Ramos (cell line): ENCODE data around the gene PTBP3.

Experiments used
- in situ Hi-C: fragments of 300-500 bp; cut with MboI; formaldehyde crosslinking; loops from one replicate; pipeline ENCODE4 v1.14.3; 2022; ENCODE audit warnings: low sequenced_read_pairs; ENCODE audit not compliant: unreplicated experiment

PTBP3 gene

GRCh38 chr9:112174965-112175795 is 158.2 kb downstream of the PTBP3 start, which contains the start of gene SUSD1:
Gene SUSD1 (minus strand): TSS chr9:112175297. CDS start chr9:112175235, 62 bp downstream.
- in situ Hi-C loops = no loop called here

DNA sequence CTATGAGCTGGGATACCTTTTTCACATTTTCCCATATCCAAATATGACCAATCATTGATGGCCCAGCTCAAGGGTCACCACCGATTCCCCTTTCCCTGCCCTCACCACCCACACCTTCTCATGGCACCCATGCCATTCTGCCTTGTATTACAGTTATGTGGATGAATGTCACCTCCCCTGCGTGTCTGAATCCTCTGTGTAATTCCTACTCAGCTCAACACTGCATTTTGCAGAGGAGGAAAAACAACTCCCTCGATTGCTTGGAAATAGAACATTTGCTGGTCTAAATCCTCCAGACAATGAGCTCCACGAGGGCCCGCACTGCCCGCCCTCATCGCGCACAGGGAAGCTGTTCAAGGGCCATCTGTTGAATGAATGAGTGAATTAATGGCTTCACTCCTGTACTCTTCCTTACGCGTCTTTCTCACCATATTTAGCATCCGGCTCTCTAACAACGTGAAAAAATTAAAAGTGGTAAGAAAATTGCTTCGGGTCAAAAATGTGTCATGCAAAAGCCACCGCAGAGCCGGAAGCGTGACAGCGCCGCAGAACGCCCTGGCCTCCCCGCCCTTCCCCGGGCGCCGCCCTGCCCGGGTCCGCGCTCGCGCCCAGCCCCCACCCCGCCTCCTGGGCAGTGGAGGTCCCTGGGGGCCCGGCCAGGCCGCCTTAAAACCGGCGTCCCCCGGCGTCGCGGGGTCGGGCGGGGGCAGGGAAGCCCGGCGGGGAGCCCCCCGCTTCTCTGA is 159.0 kb downstream of the PTBP3 start:
- in situ Hi-C loops = no loop called here

GRCh38 chr9:112173489-112174221 is 159.8 kb downstream of the PTBP3 start:
- in situ Hi-C loops = no loop called here

- in situ Hi-C loops = no loop called here
Observed at GRCh38 chr9:112170968-112171367, 162.5 kb downstream of the PTBP3 start.

DNA sequence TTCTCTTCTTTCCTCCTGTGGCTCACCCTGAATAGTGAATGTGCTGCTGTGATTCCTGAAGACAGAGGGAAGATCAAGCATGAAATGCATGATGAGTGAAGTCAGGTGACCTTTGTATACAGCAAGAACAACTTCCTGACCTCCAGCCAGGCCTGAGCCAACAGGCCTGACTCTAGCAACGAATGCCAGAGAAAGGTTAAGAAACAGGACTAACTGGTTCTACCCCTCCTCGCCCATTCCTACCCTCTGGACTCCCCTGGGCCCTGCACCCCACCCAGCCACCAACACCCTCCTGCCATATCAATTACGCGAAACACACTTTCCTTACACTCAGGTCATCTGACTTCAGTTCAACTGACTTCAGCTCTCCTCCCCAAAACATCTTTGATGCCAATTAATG is 163.2 kb downstream of the PTBP3 start:
- in situ Hi-C loops = no loop called here

GRCh38 chr9:112169368-112169767 is 164.1 kb downstream of the PTBP3 start:
- in situ Hi-C loops = no loop called here

GRCh38 chr9:112168197-112168596 is 165.2 kb downstream of the PTBP3 start:
- in situ Hi-C loops = no loop called here
